SIG-M5 treated with dmso at 0.1 percent for 504 hours (cell line): ENCODE measurements around the gene ROBO4.

Experiments used
- DNase-seq: peaks from one replicate; lab custom pipeline; 2025; ENCODE audit not compliant: unreplicated experiment; lab: John Stamatoyannopoulos, UW

ROBO4 gene

GRCh38 chr11:124844664-124845079, 53.0 kb downstream of the ROBO4 start:
- DNase-seq, result no peak

GRCh38 chr11:124843616-124843910, 54.1 kb downstream of the ROBO4 start:
- DNase-seq, result no peak

- no peak for DNase-seq
Observed at GRCh38 chr11:124842305-124842704, 55.4 kb downstream of the ROBO4 start.

- DNase-seq, result no peak
Observed at GRCh38 chr11:124841840-124842239, 55.8 kb downstream of the ROBO4 start.

- DNase-seq, result no peak
Observed at GRCh38 chr11:124841201-124841600, 56.5 kb downstream of the ROBO4 start.

GRCh38 chr11:124840666-124841065, 57.0 kb downstream of the ROBO4 start:
- no peak for DNase-seq

GRCh38 chr11:124839972-124840621, 57.6 kb downstream of the ROBO4 start:
- no peak for DNase-seq

- no peak for DNase-seq
Observed at GRCh38 chr11:124839128-124839971, 58.3 kb downstream of the ROBO4 start.

- no peak for DNase-seq
Observed at GRCh38 chr11:124838805-124839127, 58.9 kb downstream of the ROBO4 start.

GRCh38 chr11:124837491-124837856, 60.2 kb downstream of the ROBO4 start:
- peak; percentile 59 for DNase-seq

- DNase-seq, result no peak
Observed at GRCh38 chr11:124835918-124836317, 61.7 kb downstream of the ROBO4 start.

GRCh38 chr11:124834526-124835180, 63.0 kb downstream of the ROBO4 start:
- no peak for DNase-seq
